A549 (cell line): ENCODE measurements around the gene CPED1. TPM values are rescaled to one million over a fixed set of nuclear protein-coding genes. Genes with fewer than 3 reads are reported as not detected.

Experiments
- ATAC-seq, 2 experiments: fragments of 200-7000 bp in 1 of 2; fragments of >200 bp in 1 of 2; cut with Nextera tagmentation in 1 of 2; cut with Tn5 transposase in 1 of 2; 3 replicates each; pipeline versions ENCODE4 v1.8.0 to v1.9.1; 2018 to 2020; ENCODE audit warnings: mild to moderate bottlenecking in 1 of 2, moderate library complexity in 1 of 2
- CTCF ChIA-PET: fragments of 300-600 bp; sonication (Branson Sonifier 250); formaldehyde crosslinking; extraction: SDS; loops from one replicate; lab custom pipeline; 2021; ENCODE audit warnings: antibody characterized with exemption, inconsistent platforms; lab: Yijun Ruan, JAX
- POLR2A ChIA-PET: fragments of 350-600 bp; formaldehyde crosslinking; extraction: SDS; loops from one replicate; lab custom pipeline; 2021; ENCODE audit warnings: antibody characterized with exemption, inconsistent platforms; lab: Yijun Ruan, JAX
- DNase-seq, 2 experiments: peaks; one replicate each; pipeline versions ENCODE4 v3.0.0 to v3.0.0-alpha.2; 2011 to 2016; ENCODE audit warnings: low read depth in 1 of 2, low spot score in 1 of 2
- FAIRE-seq: peaks from 2 replicates; lab custom pipeline; 2011; peaks lifted over from hg19 to GRCh38; lab: Jason Lieb, UNC
- H3K27ac ChIP-seq, 2 experiments: fragments of >200 bp; sonication (Bioruptor Twin); formaldehyde crosslinking; 3 replicates each; pipeline ENCODE4 v1.5.1; 2016 to 2017
- H3K4me1 ChIP-seq: fragments of >200 bp; sonication (Bioruptor Twin); formaldehyde crosslinking; 3 replicates; pipeline ENCODE4 v1.6.1; 2016
- H3K4me2 ChIP-seq: fragments of >200 bp; sonication (Bioruptor Twin); formaldehyde crosslinking; 3 replicates; pipeline ENCODE4 v1.6.1; 2016
- H3K4me3 ChIP-seq: fragments of >200 bp; sonication (Bioruptor Twin); formaldehyde crosslinking; 3 replicates; pipeline ENCODE4 v1.5.1; 2016
- H3K9me3 ChIP-seq: fragments of >200 bp; sonication (Bioruptor Twin); formaldehyde crosslinking; 3 replicates; pipeline ENCODE4 v1.6.1; 2016
- BHLHE40 ChIP-seq: IDR thresholded peaks from 2 replicates; pipeline ENCODE4 v1.6.1; 2012; ENCODE audit warnings: low read depth, low read length, inconsistent platforms
- CBX2 ChIP-seq: fragments of 200-600 bp; sonication (generic); IDR thresholded peaks from 2 replicates; pipeline ENCODE4 v1.6.1; 2016; ENCODE audit warnings: low read depth, mild to moderate bottlenecking, borderline replicate concordance
- CBX8 ChIP-seq: fragments of 200-600 bp; sonication (generic); IDR thresholded peaks from 2 replicates; pipeline ENCODE4 v1.6.1; 2016
- CEBPB ChIP-seq, 2 experiments: fragments of >200 bp in 1 of 2; sonication (Bioruptor Twin) in 1 of 2; formaldehyde crosslinking in 1 of 2; IDR thresholded peaks; 2 replicates each; pipeline ENCODE4 v1.6.1; 2012 to 2016
- EP300 ChIP-seq, 2 experiments: fragments of >200 bp; sonication (Bioruptor Twin); formaldehyde crosslinking; IDR thresholded peaks; 2 replicates in 1 of 2; 3 replicates in 1 of 2; pipeline ENCODE4 v1.6.1; 2016 to 2017
- FOSB ChIP-seq: fragments of 250-450 bp; sonication (Bioruptor Pico); IDR thresholded peaks from 2 replicates; pipeline ENCODE4 v1.5.0; 2020; ENCODE audit warnings: mild to moderate bottlenecking, moderate library complexity
- FOXS1 ChIP-seq: fragments of 250-450 bp; sonication (Bioruptor Pico); IDR thresholded peaks from 2 replicates; pipeline ENCODE4 v1.5.0; 2020; ENCODE audit warnings: mild to moderate bottlenecking, moderate library complexity
- GATA3 ChIP-seq: IDR thresholded peaks from 2 replicates; pipeline ENCODE4 v1.6.1; 2012; ENCODE audit warnings: borderline replicate concordance
- HDAC2 ChIP-seq: fragments of 200-600 bp; sonication (generic); IDR thresholded peaks from 2 replicates; pipeline ENCODE4 v1.6.1; 2016
- HEYL ChIP-seq: fragments of 250-450 bp; sonication (Bioruptor Pico); IDR thresholded peaks from 2 replicates; pipeline ENCODE4 v1.8.0; 2021; ENCODE audit warnings: mild to moderate bottlenecking, moderate library complexity
- HOXA7 ChIP-seq: fragments of 250-450 bp; sonication (Bioruptor Pico); IDR thresholded peaks from 2 replicates; pipeline ENCODE4 v1.5.0; 2020; ENCODE audit warnings: mild to moderate bottlenecking, moderate library complexity
- HOXB5 ChIP-seq: fragments of 250-450 bp; sonication (Bioruptor Pico); IDR thresholded peaks from 2 replicates; pipeline ENCODE4 v1.5.0; 2020; ENCODE audit warnings: mild to moderate bottlenecking, moderate library complexity
- JUN ChIP-seq, 2 experiments: fragments of >200 bp; sonication (Bioruptor Twin); formaldehyde crosslinking; IDR thresholded peaks; 2 replicates in 1 of 2; 3 replicates in 1 of 2; pipeline ENCODE4 v1.6.1; 2016 to 2017
- KDM1A ChIP-seq: fragments of 200-600 bp; sonication (generic); IDR thresholded peaks from 2 replicates; pipeline ENCODE4 v1.6.1; 2016; ENCODE audit warnings: low read depth, mild to moderate bottlenecking
- MAFK ChIP-seq: fragments of 450-650 bp; IDR thresholded peaks from 2 replicates; pipeline ENCODE4 v1.6.1; 2014; ENCODE audit not compliant: partially characterized antibody
- MYC ChIP-seq: IDR thresholded peaks from 2 replicates; pipeline ENCODE4 v1.6.1; 2012; ENCODE audit warnings: mild to moderate bottlenecking, inconsistent platforms, low read length, improper control_type of control experiment, borderline replicate concordance
- POLR2AphosphoS2 ChIP-seq: conservative IDR thresholded peaks from 2 replicates; pipeline ENCODE4 v1.6.1; 2012; ENCODE audit warnings: low read length, improper control_type of control experiment, inconsistent platforms
- RAD21 ChIP-seq, 2 experiments: fragments of >200 bp in 1 of 2; sonication (Bioruptor Twin) in 1 of 2; formaldehyde crosslinking in 1 of 2; IDR thresholded peaks in 1 of 2; conservative IDR thresholded peaks in 1 of 2; 2 replicates in 1 of 2; 3 replicates in 1 of 2; pipeline ENCODE4 v1.6.1; 2012 to 2018; ENCODE audit warnings: inconsistent platforms in 1 of 2
- RCOR1 ChIP-seq: fragments of 150-350 bp; IDR thresholded peaks from 2 replicates; pipeline ENCODE4 v1.6.1; 2014; ENCODE audit warnings: antibody characterized with exemption, low read length, low read depth
- RNF2 ChIP-seq: fragments of 200-600 bp; sonication (generic); IDR thresholded peaks from 2 replicates; pipeline ENCODE4 v1.6.1; 2016; ENCODE audit warnings: low read depth, mild to moderate bottlenecking, antibody characterized with exemption, moderate library complexity, borderline replicate concordance
- ZC3H11A ChIP-seq: fragments of 450-650 bp; IDR thresholded peaks from 2 replicates; pipeline ENCODE4 v1.6.1; 2014; ENCODE audit warnings: antibody characterized with exemption, mild to moderate bottlenecking
- WGBS: methylation state at CpG from one replicate; pipeline ENCODE4 v1.1.6; 2017; ENCODE audit errors: missing lambda C conversion rate; 5-methylcytosine and 5-hydroxymethylcytosine counted together
- polyA plus RNA-seq, 4 experiments: library from polyadenylated mRNA; depleted of rRNA in 3 of 4; stranded (reverse); fragments of >200 nt; fragmentation: RNase III in 1 of 4; extraction: RNeasy Plus Mini Kit Qiagen cat#74134 plus additional on column Dnase treatment in 1 of 4; gene quantifications; 2 replicates in 3 of 4; 3 replicates in 1 of 4; pipeline ENCODE4 v1.2.3, GENCODE V29; 2011 to 2017
- TF ChIP-seq, protein P1 (sequence below): fragments of 450-650 bp; IDR thresholded peaks from 2 replicates; pipeline ENCODE4 v1.6.1; 2014; ENCODE audit warnings: antibody characterized with exemption
- TF ChIP-seq, protein P2 (sequence below): fragments of 250-450 bp; sonication (Bioruptor Pico); IDR thresholded peaks from 2 replicates; pipeline ENCODE4 v1.5.0; 2020; ENCODE audit warnings: low read depth, mild to moderate bottlenecking, moderate library complexity
- TF ChIP-seq, protein P3 (sequence below): IDR thresholded peaks from 2 replicates; pipeline ENCODE4 v1.6.1; 2012
- TF ChIP-seq, protein P4 (sequence below): fragments of >200 bp; sonication (Bioruptor Twin); formaldehyde crosslinking; IDR thresholded peaks from 3 replicates; pipeline ENCODE4 v1.5.1; 2016
- TF ChIP-seq, protein P5 (sequence below): fragments of >200 bp; sonication (Bioruptor Twin); formaldehyde crosslinking; IDR thresholded peaks from 3 replicates; pipeline ENCODE4 v1.6.1; 2016

CPED1 gene
- polyA plus RNA-seq, 2 of the 4 experiments (the other 2 are of a cell fraction): 0.03 TPM; not detected in 1

DNA sequence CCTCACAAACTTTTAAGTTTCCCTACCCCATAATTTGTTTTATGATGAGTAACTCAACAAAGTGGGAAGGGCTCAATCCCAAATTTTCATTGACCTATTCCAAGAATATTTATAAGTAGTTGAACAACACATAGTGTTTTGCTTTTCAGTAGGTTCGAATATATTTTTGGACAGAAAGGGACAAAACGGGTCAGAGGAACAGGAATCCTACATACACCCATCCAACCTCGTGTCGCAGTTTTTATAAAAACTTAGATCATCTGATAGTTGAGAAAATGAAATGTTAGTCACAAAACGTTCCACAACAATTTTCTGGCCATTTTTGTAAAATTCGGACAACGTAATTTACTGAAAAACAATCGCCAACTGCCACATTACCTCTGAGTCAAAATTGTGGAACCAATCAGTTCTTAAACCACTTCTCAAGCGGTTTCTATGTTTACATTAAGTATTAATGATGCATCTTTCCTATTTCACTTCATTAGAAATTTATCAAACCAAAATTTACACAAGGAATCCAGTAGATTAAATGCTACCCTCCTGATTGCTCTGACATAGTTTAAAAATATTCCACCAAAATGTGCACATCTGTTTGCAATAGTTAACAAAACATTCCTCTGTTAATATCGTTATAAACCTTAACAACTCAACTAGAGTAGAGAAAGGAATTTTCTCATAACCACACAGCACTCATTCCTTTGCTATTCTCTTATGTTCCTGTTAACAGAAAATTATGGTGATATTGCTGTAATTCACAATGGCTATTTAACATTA, 346.6 kb downstream of the CPED1 start:
- POLR2A ChIA-PET: no interaction called here
- no peak overlapping the region for H3K27ac ChIP-seq

DNA sequence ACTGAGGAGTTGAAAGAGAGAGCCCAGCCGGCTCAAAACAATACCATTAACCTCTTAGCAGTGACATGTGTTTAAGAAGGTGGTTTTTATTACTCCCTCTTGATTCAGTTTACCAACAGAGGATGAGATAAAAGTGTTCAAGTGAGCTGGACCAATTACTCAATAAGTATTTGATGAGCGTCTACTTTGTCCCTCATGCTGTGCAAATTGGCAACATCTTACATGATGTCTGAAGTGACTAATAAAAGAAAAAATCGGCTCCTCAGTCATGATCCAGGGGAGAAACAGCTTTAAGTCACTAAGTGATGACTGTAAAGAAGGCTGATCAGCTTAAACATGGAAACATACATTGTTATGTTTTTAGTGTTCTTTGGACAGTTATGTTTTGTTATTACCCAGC, 348.1 kb downstream of the CPED1 start:
- H3K9me3 ChIP-seq: no peaks in the 10 kb centered on the region
- H3K4me3 ChIP-seq: no peak overlapping the region
- DNase-seq (no peak), FAIRE-seq (no peak), ATAC-seq (peak in 1 of 2 experiments; percentile 13; a peak in 1 of 6 replicates)
- no peak overlapping the region for H3K27ac ChIP-seq
- POLR2A ChIA-PET: no interaction called here
- 14% methylated on average over 3 of the region's 3 CpGs for WGBS
- CTCF ChIA-PET: interaction anchor here (1.4 kb wide), 1 partner anchor 531 kb away, joined by 3 read pairs; no protein-coding TSS in a partner anchor
- H3K4me1 ChIP-seq: no peaks in the 10 kb centered on the region
- H3K4me2 ChIP-seq: no peak overlapping the region
- TF ChIP-seq, protein P1, sequence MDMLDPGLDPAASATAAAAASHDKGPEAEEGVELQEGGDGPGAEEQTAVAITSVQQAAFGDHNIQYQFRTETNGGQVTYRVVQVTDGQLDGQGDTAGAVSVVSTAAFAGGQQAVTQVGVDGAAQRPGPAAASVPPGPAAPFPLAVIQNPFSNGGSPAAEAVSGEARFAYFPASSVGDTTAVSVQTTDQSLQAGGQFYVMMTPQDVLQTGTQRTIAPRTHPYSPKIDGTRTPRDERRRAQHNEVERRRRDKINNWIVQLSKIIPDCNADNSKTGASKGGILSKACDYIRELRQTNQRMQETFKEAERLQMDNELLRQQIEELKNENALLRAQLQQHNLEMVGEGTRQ: no peak
- TF ChIP-seq KDM1A (no peak), MAFK (no peak), HEYL (CRISPR knock-in tag) (no peak), CEBPB (IDR thresholded peaks at IDR 0.05) (no peak), JUN (IDR thresholded peaks at IDR 0.05) (no peak), GATA3 (no peak), ZC3H11A (no peak), HOXB5 (CRISPR knock-in tag) (no peak), HDAC2 (no peak), CBX2 (no peak)
- TF ChIP-seq, protein P2, sequence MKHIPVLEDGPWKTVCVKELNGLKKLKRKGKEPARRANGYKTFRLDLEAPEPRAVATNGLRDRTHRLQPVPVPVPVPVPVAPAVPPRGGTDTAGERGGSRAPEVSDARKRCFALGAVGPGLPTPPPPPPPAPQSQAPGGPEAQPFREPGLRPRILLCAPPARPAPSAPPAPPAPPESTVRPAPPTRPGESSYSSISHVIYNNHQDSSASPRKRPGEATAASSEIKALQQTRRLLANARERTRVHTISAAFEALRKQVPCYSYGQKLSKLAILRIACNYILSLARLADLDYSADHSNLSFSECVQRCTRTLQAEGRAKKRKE (CRISPR knock-in tag): no peak
- TF ChIP-seq, protein P3, sequence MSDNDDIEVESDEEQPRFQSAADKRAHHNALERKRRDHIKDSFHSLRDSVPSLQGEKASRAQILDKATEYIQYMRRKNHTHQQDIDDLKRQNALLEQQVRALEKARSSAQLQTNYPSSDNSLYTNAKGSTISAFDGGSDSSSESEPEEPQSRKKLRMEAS: no peak

More for the DNA sequence above, 346.6 kb downstream of the CPED1 start:
- no peak overlapping the region for H3K4me2 ChIP-seq
- FAIRE-seq (no peak), DNase-seq (no peak), ATAC-seq (no peak)
- CTCF ChIA-PET: interaction anchor here (0.8 kb wide), 1 partner anchor 11 kb away, joined by 3 read pairs; no protein-coding TSS in a partner anchor
- 30% methylated on average over 10 of the region's 10 CpGs for WGBS
- no peaks in the 10 kb centered on the region for H3K9me3 ChIP-seq
- no peak overlapping the region for H3K4me3 ChIP-seq
- peak; percentile 55 for TF ChIP-seq CBX8
- TF ChIP-seq RNF2: peak; percentile 69
- no peak for TF ChIP-seq POLR2AphosphoS2
- TF ChIP-seq, all 56 proteins: peak for 2
- H3K4me1 ChIP-seq: peaks cover 6% of the 10 kb centered on the region; the same call in 2 of the 3 replicates

DNA sequence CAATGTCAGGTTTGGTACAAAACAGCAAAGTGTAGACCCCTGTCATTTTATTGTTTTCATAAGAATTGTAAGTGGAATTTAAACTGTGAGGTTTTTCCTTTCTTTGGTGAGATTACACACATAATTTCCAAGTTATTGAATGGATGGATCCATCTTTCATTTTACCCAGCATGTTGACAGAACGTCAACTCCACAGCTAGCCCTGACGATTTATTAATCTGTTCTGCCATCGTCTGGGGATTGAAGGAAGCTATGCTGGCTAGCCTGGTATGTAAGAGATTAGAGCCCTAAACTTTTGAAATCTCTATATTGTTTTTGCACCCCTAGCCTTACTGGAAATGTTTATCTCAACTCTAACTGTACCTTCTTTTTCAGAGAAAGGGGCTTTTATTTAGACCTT, 348.9 kb downstream of the CPED1 start:
- no peak for FAIRE-seq
- TF ChIP-seq, protein P4, sequence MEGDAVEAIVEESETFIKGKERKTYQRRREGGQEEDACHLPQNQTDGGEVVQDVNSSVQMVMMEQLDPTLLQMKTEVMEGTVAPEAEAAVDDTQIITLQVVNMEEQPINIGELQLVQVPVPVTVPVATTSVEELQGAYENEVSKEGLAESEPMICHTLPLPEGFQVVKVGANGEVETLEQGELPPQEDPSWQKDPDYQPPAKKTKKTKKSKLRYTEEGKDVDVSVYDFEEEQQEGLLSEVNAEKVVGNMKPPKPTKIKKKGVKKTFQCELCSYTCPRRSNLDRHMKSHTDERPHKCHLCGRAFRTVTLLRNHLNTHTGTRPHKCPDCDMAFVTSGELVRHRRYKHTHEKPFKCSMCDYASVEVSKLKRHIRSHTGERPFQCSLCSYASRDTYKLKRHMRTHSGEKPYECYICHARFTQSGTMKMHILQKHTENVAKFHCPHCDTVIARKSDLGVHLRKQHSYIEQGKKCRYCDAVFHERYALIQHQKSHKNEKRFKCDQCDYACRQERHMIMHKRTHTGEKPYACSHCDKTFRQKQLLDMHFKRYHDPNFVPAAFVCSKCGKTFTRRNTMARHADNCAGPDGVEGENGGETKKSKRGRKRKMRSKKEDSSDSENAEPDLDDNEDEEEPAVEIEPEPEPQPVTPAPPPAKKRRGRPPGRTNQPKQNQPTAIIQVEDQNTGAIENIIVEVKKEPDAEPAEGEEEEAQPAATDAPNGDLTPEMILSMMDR: 0 out of 3 replicates have a peak, but pooled peaks have one; percentile 10
- no peak for TF ChIP-seq MYC
- no peak for TF ChIP-seq EP300 (IDR thresholded peaks at IDR 0.05)
- TF ChIP-seq HOXB5 (CRISPR knock-in tag): no peak
- no peak for TF ChIP-seq FOXS1
- TF ChIP-seq, protein P5, sequence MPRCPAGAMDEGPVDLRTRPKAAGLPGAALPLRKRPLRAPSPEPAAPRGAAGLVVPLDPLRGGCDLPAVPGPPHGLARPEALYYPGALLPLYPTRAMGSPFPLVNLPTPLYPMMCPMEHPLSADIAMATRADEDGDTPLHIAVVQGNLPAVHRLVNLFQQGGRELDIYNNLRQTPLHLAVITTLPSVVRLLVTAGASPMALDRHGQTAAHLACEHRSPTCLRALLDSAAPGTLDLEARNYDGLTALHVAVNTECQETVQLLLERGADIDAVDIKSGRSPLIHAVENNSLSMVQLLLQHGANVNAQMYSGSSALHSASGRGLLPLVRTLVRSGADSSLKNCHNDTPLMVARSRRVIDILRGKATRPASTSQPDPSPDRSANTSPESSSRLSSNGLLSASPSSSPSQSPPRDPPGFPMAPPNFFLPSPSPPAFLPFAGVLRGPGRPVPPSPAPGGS: no peak
- peak in 1 of 2 experiments; percentile 29; a peak in 1 of 5 replicates for TF ChIP-seq RAD21 (conservative IDR thresholded peaks at IDR 0.05 in 1 of 2, IDR thresholded peaks at IDR 0.05 in 1 of 2)
- no peak for TF ChIP-seq HOXA7 (CRISPR knock-in tag)
- no peak for TF ChIP-seq CBX8
- TF ChIP-seq FOSB (CRISPR knock-in tag): no peak
- no peak for TF ChIP-seq BHLHE40
- TF ChIP-seq, protein P3: no peak
- TF ChIP-seq RCOR1: no peak
- no peak for DNase-seq
- Histone ChIP-seq H3K9me3 (no peaks in the 10 kb centered on the region), H3K27ac (no peak overlapping the region), H3K4me1 (no peaks in the 10 kb centered on the region), H3K4me2 (no peak overlapping the region), H3K4me3 (no peak overlapping the region)
- 2% methylated on average over 3 of the region's 3 CpGs for WGBS
- ChIA-PET CTCF (interaction anchor here (1.4 kb wide), 1 partner anchor 531 kb away, joined by 3 read pairs; no protein-coding TSS in a partner anchor), POLR2A (no interaction called here)
- peak in 1 of 2 experiments; percentile 66; a peak in 2 of 6 replicates for ATAC-seq
